ENCODE data around the gene KCNK3.

- TF ChIP-seq POLR2A (IDR thresholded peaks at IDR 0.05; ENCODE audit: low read depth, low read length) (no peak), EZH2 (IDR thresholded peaks at IDR 0.05; ENCODE audit: borderline replicate concordance, low read depth, low read length, severe bottlenecking) (no peak), POLR2AphosphoS5 (IDR thresholded peaks at IDR 0.05; ENCODE audit: insufficient read depth, low read depth, low read length) (no peak), CTCF (IDR thresholded peaks at IDR 0.05; ENCODE audit: extremely low read depth in 1 of 2, insufficient read depth in 1 of 2, low read depth in 1 of 2, low read length in 2 of 2) (no peak)
Measured at GRCh38 chr2:26778098-26778497, 85.6 kb downstream of the KCNK3 start.

Data from endothelial cell of umbilical vein (primary cell).